HepG2 (cell line): ENCODE data around the gene CDC20. TPM values are rescaled to one million over a fixed set of nuclear protein-coding genes. Genes with fewer than 3 reads are reported as not detected.
A peak's percentile ranks its signal among the peaks of the same experiment; 100 is the strongest.

Experiments used
- ARID3A ChIP-seq: IDR thresholded peaks from 2 replicates; pipeline ENCODE4 v1.6.1; 2012; ENCODE audit warnings: low read depth, low read length, improper control_type of control experiment
- BRCA1 ChIP-seq: sonication (generic); formaldehyde crosslinking; IDR thresholded peaks from 2 replicates; pipeline ENCODE4 v1.4.0; 2020; ENCODE audit warnings: missing genetic modification reagents
- CEBPG ChIP-seq: IDR thresholded peaks from 2 replicates; pipeline ENCODE4 v1.6.1; 2016
- CREB1 ChIP-seq, 2 experiments: fragments of 450-650 bp in 1 of 2; IDR thresholded peaks; 2 replicates each; pipeline ENCODE4 v1.6.1; 2016 to 2017; ENCODE audit warnings: control low read depth in 1 of 2, mild to moderate bottlenecking in 1 of 2, missing compliant biosample characterization in 1 of 2, missing genetic modification characterization in 1 of 2
- CREB3 ChIP-seq: sonication (generic); formaldehyde crosslinking; IDR thresholded peaks from 2 replicates; pipeline ENCODE4 v1.5.0; 2020; ENCODE audit warnings: missing genetic modification reagents
- CTCF ChIP-seq: sonication (generic); formaldehyde crosslinking; IDR thresholded peaks from 2 replicates; pipeline ENCODE4 v1.5.0; 2020; ENCODE audit warnings: mild to moderate bottlenecking, missing genetic modification reagents, moderate library complexity
- FOXK1 ChIP-seq: sonication (generic); formaldehyde crosslinking; IDR thresholded peaks from 2 replicates; pipeline ENCODE4 v1.4.0; 2020; ENCODE audit warnings: low read depth, missing genetic modification reagents, borderline replicate concordance
- FOXO1 ChIP-seq: sonication (generic); formaldehyde crosslinking; IDR thresholded peaks from 2 replicates; pipeline ENCODE4 v1.4.0; 2020; ENCODE audit warnings: missing genetic modification reagents
- GABPB1 ChIP-seq: IDR thresholded peaks from 2 replicates; pipeline ENCODE4 v1.6.1; 2016; ENCODE audit warnings: mild to moderate bottlenecking, missing genetic modification reagents, moderate library complexity, missing compliant biosample characterization
- GRHL1 ChIP-seq: sonication (generic); formaldehyde crosslinking; conservative IDR thresholded peaks from 2 replicates; pipeline ENCODE4 v1.8.0; 2022; ENCODE audit warnings: missing genetic modification reagents
- HNRNPH1 ChIP-seq: fragments of 200-400 bp; formaldehyde crosslinking; optimal IDR thresholded peaks from 2 replicates; pipeline ENCODE3; 2017; ENCODE audit warnings: mild to moderate bottlenecking, low read depth, low read length
- HOXA5 ChIP-seq: sonication (generic); formaldehyde crosslinking; IDR thresholded peaks from 2 replicates; pipeline ENCODE4 v1.4.0; 2020; ENCODE audit warnings: missing genetic modification reagents
- SNRNP70 ChIP-seq: fragments of 200-400 bp; formaldehyde crosslinking; IDR thresholded peaks from 2 replicates; pipeline ENCODE4 v1.6.1; 2017; ENCODE audit warnings: mild to moderate bottlenecking, low read depth, low read length, moderate library complexity
- THAP9 ChIP-seq: sonication (generic); formaldehyde crosslinking; IDR thresholded peaks from 2 replicates; pipeline ENCODE4; 2020; ENCODE audit warnings: missing genetic modification reagents, mild to moderate bottlenecking, borderline replicate concordance
- ZNF530 ChIP-seq: sonication (generic); formaldehyde crosslinking; IDR thresholded peaks from 2 replicates; pipeline ENCODE4 v1.5.0; 2020; ENCODE audit warnings: low read depth, mild to moderate bottlenecking, missing genetic modification reagents
- ZNF570 ChIP-seq: sonication (generic); formaldehyde crosslinking; IDR thresholded peaks from 2 replicates; pipeline ENCODE4 v1.4.0; 2020; ENCODE audit warnings: mild to moderate bottlenecking, missing genetic modification reagents, borderline replicate concordance
- ZNF784 ChIP-seq: sonication (generic); formaldehyde crosslinking; IDR thresholded peaks from 2 replicates; pipeline ENCODE4 v1.5.1; 2020; ENCODE audit warnings: missing genetic modification reagents, mild to moderate bottlenecking, borderline replicate concordance
- polyA plus RNA-seq, 8 experiments: library from polyadenylated mRNA; depleted of rRNA in 3 of 8; stranded (reverse) in 7 of 8; unstranded in 1 of 8; fragments of >200 nt; fragmentation: Illumina TruSeq in 4 of 8; extraction: Trizol in 4 of 8; gene quantifications; 2 replicates each; pipeline versions ENCODE4 v1.2.1 to v1.2.3, GENCODE V29; 2011 to 2016; ENCODE audit warnings: low read depth in 4 of 8, missing spikeins in 1 of 8, mixed read lengths in 1 of 8; ENCODE audit not compliant: insufficient read depth in 1 of 8
- total RNA-seq, 5 experiments: library from RNA; depleted of rRNA; stranded (reverse); fragments of >200 nt; fragmentation: Illumina TruSeq; extraction: Trizol; gene quantifications; 2 replicates each; pipeline ENCODE4 v1.2.3, GENCODE V29; 2016; ENCODE audit warnings: low read depth in 1 of 5

The CDC20 gene
- total and polyA plus RNA-seq, 2 of the 13 experiments (the other 11 are each of a cell fraction or from before 2014, with no cell fraction given): 57.9 to 90.0 TPM

GRCh38 chr1:43348809-43349593, 9.8 kb upstream of the CDC20 start (continued):
- TF ChIP-seq THAP9 (CRISPR knock-in tag): no peak
- no peak for TF ChIP-seq ZNF530 (CRISPR knock-in tag)
- TF ChIP-seq FOXK1 (CRISPR knock-in tag): peak; percentile 24; the same call in 1 of the 2 replicates
- peak; percentile 28; the same call in 1 of the 2 replicates for TF ChIP-seq CTCF (CRISPR knock-in tag)
- TF ChIP-seq CEBPG (CRISPR knock-in tag): peak; percentile 69
- TF ChIP-seq CREB3 (CRISPR knock-in tag): peak; percentile 37; the same call in 1 of the 2 replicates
- TF ChIP-seq ZNF570 (CRISPR knock-in tag): 0 out of 2 replicates have a peak, but pooled peaks have one; percentile 51
- TF ChIP-seq GABPB1 (CRISPR knock-in tag): peak; percentile 89
- peak; percentile 52; the same call in 1 of the 2 replicates for TF ChIP-seq BRCA1 (CRISPR knock-in tag)
- peak; percentile 60 for TF ChIP-seq HOXA5
- peak; percentile 62; the same call in 1 of the 2 replicates for TF ChIP-seq CREB1 (IDR thresholded peaks at IDR 0.05)
- TF ChIP-seq CREB1 (CRISPR knock-in tag; IDR thresholded peaks at IDR 0.05): peak; percentile 84
- TF ChIP-seq GRHL1: no peak
- peak; percentile 38; the same call in 1 of the 2 replicates for TF ChIP-seq ARID3A
- TF ChIP-seq HNRNPH1: no peak
- TF ChIP-seq ZNF784 (CRISPR knock-in tag): no peak; the same call in 1 of the 2 replicates
- TF ChIP-seq FOXO1 (CRISPR knock-in tag): peak; percentile 54
- TF ChIP-seq SNRNP70: no peak
